ENCODE results near the gene PTS. TPM values are rescaled to one million over a fixed set of nuclear protein-coding genes. Genes with fewer than 3 reads are reported as not detected.

PTS gene
- polyA plus RNA-seq, 1 donor from 2014 or later: 160 TPM

DNA sequence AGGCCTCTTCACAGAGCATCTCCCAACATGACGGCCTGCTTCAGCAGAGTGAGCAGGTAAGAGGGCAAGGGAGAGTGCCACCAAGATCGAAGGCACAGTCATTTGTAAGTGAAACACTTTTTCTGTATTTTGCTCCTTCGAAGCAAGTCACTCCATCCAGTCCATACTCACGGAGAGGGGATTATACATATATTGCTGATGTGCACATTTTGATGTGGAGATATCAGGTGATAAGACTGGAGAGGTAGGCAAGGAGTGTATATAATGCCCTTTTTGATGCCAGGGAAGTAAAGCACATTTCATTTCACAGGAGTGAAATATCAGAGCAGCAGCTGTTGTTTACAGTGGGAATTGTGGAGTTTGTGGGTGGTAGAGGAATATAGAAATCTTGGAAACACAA is 11.2 kb downstream of the PTS start:
- H3K27ac ChIP-seq (ENCODE audit: low read length): no peak overlapping the region
- TF ChIP-seq SMC3 (conservative IDR thresholded peaks at IDR 0.05; ENCODE audit: poor library complexity) (no peak), EP300 (conservative IDR thresholded peaks at IDR 0.05; ENCODE audit: poor library complexity, severe bottlenecking) (no peak), TAF1 (IDR thresholded peaks at IDR 0.05; ENCODE audit: low read depth) (no peak), EZH2 (IDR thresholded peaks at IDR 0.05; ENCODE audit: borderline replicate concordance, insufficient read depth, low read length, poor library complexity, severe bottlenecking) (no peak), RAD21 (conservative IDR thresholded peaks at IDR 0.05) (no peak), POLR2AphosphoS5 (IDR thresholded peaks at IDR 0.05) (no peak)
- TF ChIP-seq, protein P1, sequence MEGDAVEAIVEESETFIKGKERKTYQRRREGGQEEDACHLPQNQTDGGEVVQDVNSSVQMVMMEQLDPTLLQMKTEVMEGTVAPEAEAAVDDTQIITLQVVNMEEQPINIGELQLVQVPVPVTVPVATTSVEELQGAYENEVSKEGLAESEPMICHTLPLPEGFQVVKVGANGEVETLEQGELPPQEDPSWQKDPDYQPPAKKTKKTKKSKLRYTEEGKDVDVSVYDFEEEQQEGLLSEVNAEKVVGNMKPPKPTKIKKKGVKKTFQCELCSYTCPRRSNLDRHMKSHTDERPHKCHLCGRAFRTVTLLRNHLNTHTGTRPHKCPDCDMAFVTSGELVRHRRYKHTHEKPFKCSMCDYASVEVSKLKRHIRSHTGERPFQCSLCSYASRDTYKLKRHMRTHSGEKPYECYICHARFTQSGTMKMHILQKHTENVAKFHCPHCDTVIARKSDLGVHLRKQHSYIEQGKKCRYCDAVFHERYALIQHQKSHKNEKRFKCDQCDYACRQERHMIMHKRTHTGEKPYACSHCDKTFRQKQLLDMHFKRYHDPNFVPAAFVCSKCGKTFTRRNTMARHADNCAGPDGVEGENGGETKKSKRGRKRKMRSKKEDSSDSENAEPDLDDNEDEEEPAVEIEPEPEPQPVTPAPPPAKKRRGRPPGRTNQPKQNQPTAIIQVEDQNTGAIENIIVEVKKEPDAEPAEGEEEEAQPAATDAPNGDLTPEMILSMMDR (IDR thresholded peaks at IDR 0.05; ENCODE audit: poor library complexity, severe bottlenecking): no peak
- H2AFZ ChIP-seq (ENCODE audit: low read depth, low read length): no peak overlapping the region
- no peaks in the 10 kb centered on the region for H3K9me2 ChIP-seq (ENCODE audit: insufficient read depth, low read length)
- no peaks in the 10 kb centered on the region for H3K9me3 ChIP-seq (ENCODE audit: low read length)
- H3K9ac ChIP-seq (ENCODE audit: low read length): no peak overlapping the region
- no peaks in the 10 kb centered on the region for H4K20me1 ChIP-seq (ENCODE audit: insufficient read depth)
- H3K79me2 ChIP-seq (replicated peaks; ENCODE audit: insufficient read depth, low read length): no peaks in the 10 kb centered on the region
- no peaks in the 10 kb centered on the region for H3K36me3 ChIP-seq (ENCODE audit: insufficient read depth, low read length)
- H3F3A ChIP-seq (ENCODE audit: insufficient read depth, low read length, poor library complexity, severe bottlenecking): no peaks in the 10 kb centered on the region
- H3K27me3 ChIP-seq (ENCODE audit: insufficient read depth, low read depth, low read length): no peaks in the 10 kb centered on the region
- H3K4me2 ChIP-seq (ENCODE audit: low read length): no peak overlapping the region
- H3K4me3 ChIP-seq (ENCODE audit: low read length): no peak overlapping the region

DNA sequence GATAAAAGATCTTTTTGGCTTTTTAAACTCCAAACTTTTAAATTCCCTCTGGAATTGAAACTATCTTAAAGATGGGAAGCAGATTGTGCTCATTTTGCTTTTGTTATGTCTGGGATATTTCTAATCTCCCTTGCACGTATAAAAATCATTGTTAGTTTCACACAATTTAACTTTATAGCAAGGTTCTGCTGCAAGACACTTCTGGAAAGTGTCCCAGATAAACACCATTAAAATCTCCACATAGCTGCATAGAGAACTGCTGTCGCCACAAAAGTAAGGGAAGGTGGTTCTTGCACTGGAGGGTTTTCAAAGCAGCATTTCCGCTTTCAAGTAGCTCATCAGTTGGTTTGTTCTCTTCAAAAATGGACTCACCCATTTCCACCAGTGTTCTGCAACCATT is 11.8 kb downstream of the PTS start:
- H3K4me3 ChIP-seq (ENCODE audit: low read length): no peak overlapping the region
- no peaks in the 10 kb centered on the region for H3K9me2 ChIP-seq (ENCODE audit: insufficient read depth, low read length)
- no peaks in the 10 kb centered on the region for H3K9me3 ChIP-seq (ENCODE audit: low read length)
- no peaks in the 10 kb centered on the region for H3K27me3 ChIP-seq (ENCODE audit: insufficient read depth, low read depth, low read length)
- H3F3A ChIP-seq (ENCODE audit: insufficient read depth, low read length, poor library complexity, severe bottlenecking): no peaks in the 10 kb centered on the region
- no peak overlapping the region for H3K4me2 ChIP-seq (ENCODE audit: low read length)
- no peak for TF ChIP-seq POLR2AphosphoS5 (IDR thresholded peaks at IDR 0.05)
- TF ChIP-seq, protein P2, sequence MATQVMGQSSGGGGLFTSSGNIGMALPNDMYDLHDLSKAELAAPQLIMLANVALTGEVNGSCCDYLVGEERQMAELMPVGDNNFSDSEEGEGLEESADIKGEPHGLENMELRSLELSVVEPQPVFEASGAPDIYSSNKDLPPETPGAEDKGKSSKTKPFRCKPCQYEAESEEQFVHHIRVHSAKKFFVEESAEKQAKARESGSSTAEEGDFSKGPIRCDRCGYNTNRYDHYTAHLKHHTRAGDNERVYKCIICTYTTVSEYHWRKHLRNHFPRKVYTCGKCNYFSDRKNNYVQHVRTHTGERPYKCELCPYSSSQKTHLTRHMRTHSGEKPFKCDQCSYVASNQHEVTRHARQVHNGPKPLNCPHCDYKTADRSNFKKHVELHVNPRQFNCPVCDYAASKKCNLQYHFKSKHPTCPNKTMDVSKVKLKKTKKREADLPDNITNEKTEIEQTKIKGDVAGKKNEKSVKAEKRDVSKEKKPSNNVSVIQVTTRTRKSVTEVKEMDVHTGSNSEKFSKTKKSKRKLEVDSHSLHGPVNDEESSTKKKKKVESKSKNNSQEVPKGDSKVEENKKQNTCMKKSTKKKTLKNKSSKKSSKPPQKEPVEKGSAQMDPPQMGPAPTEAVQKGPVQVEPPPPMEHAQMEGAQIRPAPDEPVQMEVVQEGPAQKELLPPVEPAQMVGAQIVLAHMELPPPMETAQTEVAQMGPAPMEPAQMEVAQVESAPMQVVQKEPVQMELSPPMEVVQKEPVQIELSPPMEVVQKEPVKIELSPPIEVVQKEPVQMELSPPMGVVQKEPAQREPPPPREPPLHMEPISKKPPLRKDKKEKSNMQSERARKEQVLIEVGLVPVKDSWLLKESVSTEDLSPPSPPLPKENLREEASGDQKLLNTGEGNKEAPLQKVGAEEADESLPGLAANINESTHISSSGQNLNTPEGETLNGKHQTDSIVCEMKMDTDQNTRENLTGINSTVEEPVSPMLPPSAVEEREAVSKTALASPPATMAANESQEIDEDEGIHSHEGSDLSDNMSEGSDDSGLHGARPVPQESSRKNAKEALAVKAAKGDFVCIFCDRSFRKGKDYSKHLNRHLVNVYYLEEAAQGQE (IDR thresholded peaks at IDR 0.05; ENCODE audit: borderline replicate concordance): no peak
- no peak for TF ChIP-seq TAF1 (IDR thresholded peaks at IDR 0.05; ENCODE audit: low read depth)
- TF ChIP-seq MXI1 (conservative IDR thresholded peaks at IDR 0.05; ENCODE audit: poor library complexity, severe bottlenecking): no peak
- TF ChIP-seq, protein P1 (IDR thresholded peaks at IDR 0.05; ENCODE audit: poor library complexity, severe bottlenecking): no peak
- TF ChIP-seq SMC3 (conservative IDR thresholded peaks at IDR 0.05; ENCODE audit: poor library complexity): no peak
- TF ChIP-seq RAD21 (conservative IDR thresholded peaks at IDR 0.05): no peak
- TF ChIP-seq EP300 (conservative IDR thresholded peaks at IDR 0.05; ENCODE audit: poor library complexity, severe bottlenecking): no peak
- no peak for TF ChIP-seq EZH2 (IDR thresholded peaks at IDR 0.05; ENCODE audit: borderline replicate concordance, insufficient read depth, low read length, poor library complexity, severe bottlenecking)
- no peak overlapping the region for H3K27ac ChIP-seq (ENCODE audit: low read length)
- peaks cover under 1% of the 10 kb centered on the region for H3K36me3 ChIP-seq (ENCODE audit: insufficient read depth, low read length)
- no peaks in the 10 kb centered on the region for H4K20me1 ChIP-seq (ENCODE audit: insufficient read depth)
- no peak overlapping the region for H2AFZ ChIP-seq (ENCODE audit: low read depth, low read length)
- H3K79me2 ChIP-seq (replicated peaks; ENCODE audit: insufficient read depth, low read length): no peaks in the 10 kb centered on the region
- no peak overlapping the region for H3K9ac ChIP-seq (ENCODE audit: low read length)
